PC-3 (cell line): Measurements from ENCODE around the gene TMC6. TPM values are rescaled to one million over a fixed set of nuclear protein-coding genes. Genes with fewer than 3 reads are reported as not detected.

Experiments used
- ATAC-seq: fragments of 200-7000 bp; cut with Tn5 transposase; 2 replicates; pipeline ENCODE4 v1.9.1; 2020; ENCODE audit warnings: mild to moderate bottlenecking, moderate library complexity
- BruUV-seq: library from RNA; stranded (reverse); fragments of 400-500 nt; replicated peaks from 2 replicates; lab custom pipeline; 2021; lab: Mats Ljungman, UMichigan
- CTCF ChIA-PET: fragments of 300-600 bp; sonication (Branson Sonifier 250); formaldehyde crosslinking; loops from one replicate; lab custom pipeline; 2022; ENCODE audit warnings: antibody characterized with exemption; lab: Charles Lee
- POLR2A ChIA-PET: fragments of 300-600 bp; sonication (Branson Sonifier 250); formaldehyde crosslinking; loops from one replicate; lab custom pipeline; 2022; ENCODE audit warnings: antibody characterized with exemption; ENCODE audit not compliant: unreplicated experiment; lab: Charles Lee
- DNase-seq: peaks from one replicate; pipeline ENCODE4 v3.0.0-alpha.2; 2015
- H2AFZ ChIP-seq: fragments of 300-600 bp; sonication (generic); 2 replicates; pipeline ENCODE4 v1.6.0; 2016; ENCODE audit warnings: antibody characterized with exemption, low read length
- H3F3A ChIP-seq: fragments of 300-600 bp; sonication (generic); one replicate; pipeline ENCODE4 v1.6.0; 2017; ENCODE audit warnings: antibody characterized with exemption, low read length, control low read depth, mild to moderate bottlenecking; ENCODE audit not compliant: unreplicated experiment
- H3K27ac ChIP-seq: fragments of 300-600 bp; sonication (generic); 2 replicates; pipeline ENCODE4 v1.5.1; 2016; ENCODE audit warnings: mild to moderate bottlenecking, low read length
- H3K27me3 ChIP-seq: fragments of 300-600 bp; sonication (generic); 2 replicates; pipeline ENCODE4 v1.6.1; 2016; ENCODE audit warnings: low read length, mixed read lengths
- H3K36me3 ChIP-seq: fragments of 300-600 bp; sonication (generic); 2 replicates; pipeline ENCODE4 v1.6.1; 2016; ENCODE audit warnings: low read depth, mixed run types, low read length, mixed read lengths
- H3K4me1 ChIP-seq: fragments of 300-600 bp; sonication (generic); 2 replicates; pipeline ENCODE4 v1.5.1; 2016; ENCODE audit warnings: low read length; ENCODE audit not compliant: insufficient read depth
- H3K4me2 ChIP-seq: fragments of 300-600 bp; sonication (generic); 2 replicates; pipeline ENCODE4 v1.6.0; 2016; ENCODE audit warnings: low read length
- H3K4me3 ChIP-seq: fragments of 300-600 bp; sonication (generic); 2 replicates; pipeline ENCODE4 v1.5.1; 2016; ENCODE audit warnings: mild to moderate bottlenecking, low read length, mixed read lengths
- H3K79me2 ChIP-seq: fragments of 300-600 bp; sonication (generic); 2 replicates; pipeline ENCODE4 v1.6.1; 2017; ENCODE audit warnings: low read length, mixed read lengths
- H3K9ac ChIP-seq: fragments of 300-600 bp; sonication (generic); 2 replicates; pipeline ENCODE4 v1.6.0; 2016; ENCODE audit warnings: mild to moderate bottlenecking, low read length
- H3K9me2 ChIP-seq: fragments of 300-600 bp; sonication (generic); replicated peaks from 2 replicates; pipeline ENCODE4 v1.6.1; 2016; ENCODE audit warnings: mixed run types, low read length, mixed read lengths
- H3K9me3 ChIP-seq: fragments of 300-600 bp; sonication (generic); 2 replicates; pipeline ENCODE4 v1.6.1; 2016; ENCODE audit warnings: low read length, mixed read lengths
- H4K20me1 ChIP-seq: fragments of 300-600 bp; sonication (generic); 2 replicates; pipeline ENCODE4 v1.6.1; 2016; ENCODE audit warnings: low read length, mixed read lengths
- CTCF ChIP-seq: fragments of 300-600 bp; sonication (generic); conservative IDR thresholded peaks from 2 replicates; pipeline ENCODE4 v1.5.1; 2017; ENCODE audit warnings: antibody characterized with exemption, low read depth, mild to moderate bottlenecking, low read length
- EZH2 ChIP-seq: fragments of 300-600 bp; sonication (generic); IDR thresholded peaks from one replicate; pipeline ENCODE4 v1.6.1; 2017; ENCODE audit warnings: antibody characterized with exemption, mild to moderate bottlenecking, low read length; ENCODE audit not compliant: unreplicated experiment
- EZH2phosphoT487 ChIP-seq: fragments of 300-600 bp; sonication (generic); IDR thresholded peaks from 2 replicates; pipeline ENCODE4 v1.6.1; 2018; ENCODE audit warnings: mild to moderate bottlenecking, antibody characterized with exemption, low read length, borderline replicate concordance
- intact Hi-C: fragments of 100-400 bp; cut with micrococcal nuclease; formaldehyde crosslinking; loops from 2 replicates; pipeline ENCODE4 v1.9.0; 2023
- total RNA-seq: library from RNA; depleted of rRNA; stranded (reverse); fragments of >200 nt; gene quantifications from 2 replicates; pipeline ENCODE4 v1.2.3, GENCODE V29; 2014

Gene TMC6
- total RNA-seq, 1 experiment from 2014 or later = 97.3 TPM

- H3K9me3 ChIP-seq = no peaks in the 10 kb centered on the region
- H3K4me3 ChIP-seq = no peak overlapping the region
- no peak overlapping the region for H3K4me2 ChIP-seq
- H3F3A ChIP-seq = no peaks in the 10 kb centered on the region
- H3K4me1 ChIP-seq = no peaks in the 10 kb centered on the region
- H3K27me3 ChIP-seq = no peaks in the 10 kb centered on the region
- intact Hi-C loops = no loop called here
- no peak for ATAC-seq
- H2AFZ ChIP-seq = no peak overlapping the region
- no peaks in the 10 kb centered on the region for H3K36me3 ChIP-seq
- no peaks in the 10 kb centered on the region for H3K79me2 ChIP-seq
- DNase-seq = no peak
- no TSS peak for BruUV-seq
- CTCF ChIA-PET = no interaction called here
- no peak overlapping the region for H3K9ac ChIP-seq
- no peaks in the 10 kb centered on the region for H4K20me1 ChIP-seq
- H3K27ac ChIP-seq = no peak overlapping the region
- no peaks in the 10 kb centered on the region for H3K9me2 ChIP-seq
- TF ChIP-seq CTCF (no peak), EZH2phosphoT487 (no peak), EZH2 (no peak)
- POLR2A ChIA-PET = no interaction called here
Observed at GRCh38 chr17:78081551-78081950, 47.0 kb downstream of the TMC6 start.

GRCh38 chr17:78079253-78079652 lies 49.3 kb downstream of the TMC6 start:
- ChIA-PET POLR2A (no interaction called here), CTCF (no interaction called here)
- Histone ChIP-seq H3K9me3 (no peaks in the 10 kb centered on the region), H3K79me2 (no peaks in the 10 kb centered on the region), H3K4me1 (no peaks in the 10 kb centered on the region), H3K9ac (no peak overlapping the region), H3K27me3 (no peaks in the 10 kb centered on the region), H3K27ac (no peak overlapping the region), H3F3A (no peaks in the 10 kb centered on the region), H3K36me3 (no peaks in the 10 kb centered on the region), H4K20me1 (no peaks in the 10 kb centered on the region), H3K9me2 (no peaks in the 10 kb centered on the region), H3K4me2 (no peak overlapping the region), H3K4me3 (no peak overlapping the region), H2AFZ (no peak overlapping the region)
- ATAC-seq (no peak), DNase-seq (no peak)
- BruUV-seq = no TSS peak
- TF ChIP-seq CTCF = no peak
- no peak for TF ChIP-seq EZH2
- no peak for TF ChIP-seq EZH2phosphoT487
- intact Hi-C loops = no loop called here

- CTCF ChIA-PET = no interaction called here
- DNase-seq (no peak), ATAC-seq (no peak)
- Histone ChIP-seq H3K9ac (no peak overlapping the region), H3K4me1 (no peaks in the 10 kb centered on the region), H3K36me3 (no peaks in the 10 kb centered on the region), H3K4me3 (no peak overlapping the region), H3F3A (no peaks in the 10 kb centered on the region), H2AFZ (no peak overlapping the region), H4K20me1 (no peaks in the 10 kb centered on the region), H3K9me3 (no peaks in the 10 kb centered on the region), H3K79me2 (no peaks in the 10 kb centered on the region), H3K27ac (no peak overlapping the region), H3K27me3 (no peaks in the 10 kb centered on the region), H3K9me2 (no peaks in the 10 kb centered on the region), H3K4me2 (no peak overlapping the region)
- POLR2A ChIA-PET = no interaction called here
- no TSS peak for BruUV-seq
- intact Hi-C loops = no loop called here
- TF ChIP-seq EZH2phosphoT487 = no peak
- TF ChIP-seq CTCF = no peak
- no peak for TF ChIP-seq EZH2
Observed at GRCh38 chr17:78075545-78075944, 53.0 kb downstream of the TMC6 start.
